ENCODE measurements around the gene SLITRK1.

Gene SLITRK1, protein sequence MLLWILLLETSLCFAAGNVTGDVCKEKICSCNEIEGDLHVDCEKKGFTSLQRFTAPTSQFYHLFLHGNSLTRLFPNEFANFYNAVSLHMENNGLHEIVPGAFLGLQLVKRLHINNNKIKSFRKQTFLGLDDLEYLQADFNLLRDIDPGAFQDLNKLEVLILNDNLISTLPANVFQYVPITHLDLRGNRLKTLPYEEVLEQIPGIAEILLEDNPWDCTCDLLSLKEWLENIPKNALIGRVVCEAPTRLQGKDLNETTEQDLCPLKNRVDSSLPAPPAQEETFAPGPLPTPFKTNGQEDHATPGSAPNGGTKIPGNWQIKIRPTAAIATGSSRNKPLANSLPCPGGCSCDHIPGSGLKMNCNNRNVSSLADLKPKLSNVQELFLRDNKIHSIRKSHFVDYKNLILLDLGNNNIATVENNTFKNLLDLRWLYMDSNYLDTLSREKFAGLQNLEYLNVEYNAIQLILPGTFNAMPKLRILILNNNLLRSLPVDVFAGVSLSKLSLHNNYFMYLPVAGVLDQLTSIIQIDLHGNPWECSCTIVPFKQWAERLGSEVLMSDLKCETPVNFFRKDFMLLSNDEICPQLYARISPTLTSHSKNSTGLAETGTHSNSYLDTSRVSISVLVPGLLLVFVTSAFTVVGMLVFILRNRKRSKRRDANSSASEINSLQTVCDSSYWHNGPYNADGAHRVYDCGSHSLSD

DNA sequence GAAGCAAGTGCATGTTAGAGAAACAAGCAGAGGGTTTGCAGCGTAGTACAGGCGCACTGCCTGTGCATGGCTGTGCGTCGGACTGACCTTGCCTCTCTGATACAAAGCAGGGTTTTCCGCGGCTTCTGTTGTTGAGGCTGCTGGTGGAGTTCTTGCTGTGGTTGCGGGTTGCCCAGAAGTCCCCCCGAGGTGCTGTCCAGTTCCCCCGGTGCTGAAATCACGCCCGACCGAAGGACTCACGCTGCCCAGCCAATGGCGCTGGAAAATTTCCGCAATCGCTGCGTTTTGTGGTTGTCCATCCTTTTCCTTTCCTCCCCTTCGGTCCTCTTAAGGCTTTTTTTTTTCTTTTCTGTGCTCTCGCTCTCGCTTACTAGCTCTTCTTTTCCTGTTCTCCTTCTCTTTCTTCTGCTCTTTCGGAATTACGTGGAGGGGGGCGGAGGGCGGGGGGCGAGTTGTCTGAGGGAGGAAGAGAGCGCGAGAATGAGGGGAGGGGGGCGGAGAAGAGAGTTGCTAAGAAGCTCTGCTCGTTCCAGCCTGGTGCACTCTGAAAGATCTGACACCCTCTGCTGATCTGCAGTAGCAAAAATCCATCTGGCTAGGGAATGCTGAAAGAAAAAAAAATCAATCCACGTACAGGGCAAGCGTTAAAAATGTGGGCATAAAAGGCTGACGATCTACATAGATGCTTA is at the start of gene SLITRK1:
TSS of gene SLITRK1 (minus strand) at position 558 of the 689 bp plus-strand sequence. CDS start 967 bp downstream, outside the sequence.
- Histone ChIP-seq H3K4me3 (no peak within 1 kb of the TSS), H3K27ac (no peak within 1 kb of the TSS)

DNA sequence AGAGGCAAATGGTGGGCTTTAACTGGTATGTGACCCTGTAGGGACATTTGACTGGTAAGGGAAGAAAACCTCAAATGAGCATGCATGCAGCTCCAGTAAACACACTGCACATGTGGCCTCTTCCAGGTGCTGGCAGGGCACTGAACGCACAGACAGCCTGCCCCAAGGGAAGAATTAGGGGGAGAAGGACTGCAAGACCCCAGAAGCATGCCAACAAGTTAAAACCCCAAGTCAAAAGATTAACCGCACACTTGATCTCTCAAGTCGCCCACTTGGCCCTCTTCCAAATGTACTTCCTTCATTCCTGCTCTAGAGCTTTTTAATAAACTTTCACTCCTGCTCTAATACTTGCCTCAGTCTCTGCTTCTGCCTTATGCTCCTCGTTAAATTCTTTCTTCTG is 46.9 kb upstream of the SLITRK1 start:
- H3K27ac ChIP-seq: no peak overlapping the region

DNA sequence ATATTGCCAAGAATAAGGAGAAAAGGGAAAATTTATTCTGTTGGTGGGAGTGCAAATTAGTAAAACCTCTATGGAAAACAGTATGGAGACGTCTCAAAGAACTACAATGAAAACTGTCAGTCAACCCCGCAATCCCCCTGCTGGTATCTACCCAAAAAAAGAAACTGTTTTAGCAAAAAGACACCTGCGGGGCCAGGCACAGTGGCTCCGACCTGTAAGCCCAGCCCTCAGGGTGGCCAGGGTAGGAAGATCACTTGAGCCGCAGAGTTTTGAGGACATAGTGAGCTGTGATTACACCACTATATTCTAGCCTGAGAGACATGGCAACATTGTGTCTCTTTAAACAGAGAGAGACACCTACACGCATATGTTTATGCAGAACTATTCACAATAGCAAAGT is 37.5 kb upstream of the SLITRK1 start:
- no peak overlapping the region for H3K27ac ChIP-seq
- H3K4me3 ChIP-seq: no peak overlapping the region

More for the DNA sequence above, 46.9 kb upstream of the SLITRK1 start:
- H3K4me3 ChIP-seq: no peak overlapping the region

DNA sequence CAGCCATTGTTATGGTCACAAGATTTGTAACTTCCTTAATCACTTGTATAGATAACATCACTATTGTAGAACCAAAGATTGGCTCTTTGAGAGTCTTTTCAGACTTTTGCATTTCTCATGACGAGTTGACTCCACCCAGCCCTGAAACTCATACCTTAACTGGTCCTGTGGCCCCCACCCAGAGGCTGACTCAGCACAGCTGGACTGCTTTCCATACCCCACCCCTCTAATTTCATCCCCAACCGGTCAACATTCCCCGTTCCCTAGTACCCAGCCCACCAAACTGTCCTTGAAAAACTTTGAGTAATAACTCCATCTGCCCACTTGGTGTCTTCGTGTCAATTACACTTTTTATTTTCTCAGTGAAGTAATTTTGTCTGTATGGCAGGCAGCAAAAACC is 32.1 kb upstream of the SLITRK1 start:
- Histone ChIP-seq H3K4me3 (no peak overlapping the region), H3K27ac (no peak overlapping the region)

DNA sequence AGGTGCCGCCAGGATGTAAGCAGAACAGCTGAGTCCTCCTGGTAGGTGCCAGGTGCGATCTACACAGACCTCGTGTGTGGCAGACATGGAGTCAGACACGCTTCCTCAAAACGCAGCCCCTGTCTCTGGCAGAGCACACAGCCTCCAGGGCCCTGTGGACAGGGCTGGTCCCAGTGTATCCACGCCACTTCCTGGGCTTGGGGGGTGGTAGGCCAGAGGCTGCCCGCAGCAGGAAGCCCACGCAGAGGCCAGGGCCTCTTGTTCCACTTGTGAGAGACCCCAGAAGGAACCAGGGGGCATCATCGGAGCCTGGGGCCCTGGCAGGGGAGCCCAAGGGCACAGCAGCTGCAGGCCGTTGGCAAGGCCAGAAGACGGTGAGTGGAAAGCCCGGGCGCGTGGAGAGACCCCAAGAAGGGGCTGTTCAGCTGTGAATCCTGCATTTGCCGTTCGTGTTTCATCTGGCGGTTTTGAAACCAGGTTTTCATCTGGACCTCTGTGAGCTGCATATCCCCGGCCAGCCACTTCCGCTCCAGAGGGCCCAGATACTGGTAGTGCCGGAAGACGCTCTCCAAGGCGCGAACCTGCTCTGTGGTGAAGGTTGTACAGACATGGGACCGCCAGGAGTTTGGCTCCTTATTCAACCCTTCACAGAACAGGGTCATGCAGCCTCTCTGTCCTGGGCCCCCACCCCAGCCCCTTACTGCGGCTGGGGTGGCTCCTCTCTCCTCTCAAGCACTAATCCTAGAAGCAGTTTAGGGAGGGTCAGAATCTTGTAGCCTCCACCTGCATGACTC is 25.1 kb upstream of the SLITRK1 start:
- H3K27ac ChIP-seq: no peak overlapping the region
- no peak overlapping the region for H3K4me3 ChIP-seq

DNA sequence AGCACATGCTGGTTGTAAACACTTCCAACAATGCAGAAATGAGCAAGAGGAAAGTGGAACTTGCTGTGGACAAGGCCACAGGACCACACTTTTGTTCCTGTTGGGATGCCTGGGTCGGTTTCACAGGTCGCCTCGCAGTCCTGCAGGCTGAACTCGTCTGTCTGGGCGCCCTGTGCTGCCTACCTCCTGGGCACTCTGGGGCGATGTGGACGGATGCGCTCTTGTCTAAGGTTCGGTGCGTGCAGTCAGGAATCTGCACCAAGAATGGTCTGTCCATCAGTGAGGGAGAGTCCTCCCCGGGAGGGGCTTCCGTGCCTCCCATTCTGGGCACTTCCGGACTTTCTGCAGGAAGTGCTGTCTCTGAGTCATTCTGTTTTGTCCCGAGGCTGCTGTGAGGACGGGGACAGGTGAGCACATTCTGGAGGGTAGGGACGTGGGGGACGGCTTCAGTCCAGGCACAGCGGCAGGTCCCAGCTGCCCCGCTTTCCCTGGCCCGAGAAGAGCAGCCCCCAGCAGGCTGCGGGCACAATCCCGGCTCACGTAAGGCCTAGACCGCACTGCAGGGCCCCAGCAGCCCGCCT is 24.1 kb upstream of the SLITRK1 start:
- Histone ChIP-seq H3K4me3 (no peak overlapping the region), H3K27ac (no peak overlapping the region)

DNA sequence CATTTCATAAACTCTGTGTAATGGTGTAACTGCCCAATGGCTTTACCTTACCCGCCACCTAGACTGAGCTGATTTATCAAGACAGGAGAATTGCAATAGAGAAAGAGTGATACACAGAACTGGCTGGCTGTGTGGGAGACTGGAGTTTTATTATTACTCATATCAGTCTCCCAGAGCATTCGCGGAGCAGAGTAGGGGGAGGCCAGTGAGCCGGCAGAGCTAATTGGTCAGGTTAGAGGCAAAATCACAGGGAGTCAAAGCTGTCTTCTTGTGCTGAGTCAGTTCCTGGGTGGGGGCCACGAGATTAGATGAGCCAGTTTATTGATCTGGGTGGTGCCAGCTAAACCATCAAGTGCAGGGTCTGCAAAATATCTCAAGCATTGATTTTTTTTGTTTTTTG is 23.4 kb upstream of the SLITRK1 start:
- no peak overlapping the region for H3K27ac ChIP-seq
- no peak overlapping the region for H3K4me3 ChIP-seq

DNA sequence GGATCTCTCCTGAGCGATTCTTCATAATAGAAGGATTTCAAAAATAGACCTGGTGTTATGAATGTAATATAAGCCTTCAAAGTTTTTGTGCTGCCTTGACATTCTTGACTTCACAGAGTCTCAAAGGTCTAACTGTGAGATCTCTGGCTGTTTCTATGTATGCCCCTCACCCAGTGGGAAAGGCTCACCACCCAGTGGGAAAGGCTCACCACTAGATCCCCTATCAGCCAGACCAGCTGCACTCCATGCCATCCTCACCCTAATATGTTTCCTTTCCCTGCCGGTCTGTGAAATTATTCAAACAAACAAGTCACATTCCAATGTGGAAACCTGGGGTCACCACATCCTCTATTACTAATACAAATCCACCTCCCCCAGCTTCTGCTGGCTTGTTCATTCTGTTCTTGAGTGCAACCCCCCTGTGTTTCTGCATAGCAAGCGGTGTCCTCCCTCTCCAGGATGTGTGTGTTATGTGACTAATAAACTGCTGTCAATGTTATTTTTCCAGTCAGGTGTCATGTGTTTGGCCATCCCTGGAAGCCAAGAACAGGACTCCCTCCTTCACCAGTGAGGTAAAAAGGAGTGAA is 13.8 kb upstream of the SLITRK1 start:
- Histone ChIP-seq H3K4me3 (no peak overlapping the region), H3K27ac (no peak overlapping the region)

DNA sequence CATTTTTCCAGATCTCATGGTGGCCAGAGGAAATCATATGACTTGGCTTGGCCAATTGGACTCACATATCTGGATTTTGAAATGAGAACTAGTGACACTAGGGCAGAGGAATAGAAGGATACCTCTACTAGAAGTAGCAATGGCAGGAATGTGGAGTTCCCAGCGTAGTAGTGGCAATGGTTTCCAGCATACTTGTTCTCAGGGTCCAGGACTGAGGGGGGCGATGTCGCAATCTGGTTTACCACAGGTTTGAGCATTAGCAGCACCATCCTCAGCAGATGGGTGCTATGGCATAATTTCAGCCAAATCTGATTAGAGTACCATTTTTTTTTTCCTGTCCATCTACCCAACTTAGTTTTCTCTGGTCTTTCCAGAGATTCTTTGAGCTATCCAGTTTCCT is 8.1 kb upstream of the SLITRK1 start:
- Histone ChIP-seq H3K27ac (no peak overlapping the region), H3K4me3 (no peak overlapping the region)

DNA sequence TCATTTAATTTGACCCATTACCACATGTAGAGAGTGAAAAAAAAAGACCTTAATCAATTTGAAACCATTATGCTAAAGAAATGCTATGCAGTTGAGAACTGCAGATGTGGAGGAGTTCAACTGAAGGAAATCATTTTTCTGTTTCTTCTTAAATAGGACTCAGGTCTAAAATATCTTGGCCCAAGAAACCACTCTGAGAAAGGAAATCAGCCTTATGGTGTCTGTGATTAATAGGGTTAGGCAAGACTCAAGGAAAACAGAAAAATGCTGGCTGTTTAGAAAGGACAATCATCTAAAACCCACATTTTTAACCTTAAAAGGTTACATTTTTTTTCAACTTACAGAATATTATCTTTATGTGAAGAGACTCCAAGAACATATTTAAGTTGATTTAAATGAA is 1.9 kb upstream of the SLITRK1 start:
- Histone ChIP-seq H3K27ac (no peak overlapping the region), H3K4me3 (no peak overlapping the region)

DNA sequence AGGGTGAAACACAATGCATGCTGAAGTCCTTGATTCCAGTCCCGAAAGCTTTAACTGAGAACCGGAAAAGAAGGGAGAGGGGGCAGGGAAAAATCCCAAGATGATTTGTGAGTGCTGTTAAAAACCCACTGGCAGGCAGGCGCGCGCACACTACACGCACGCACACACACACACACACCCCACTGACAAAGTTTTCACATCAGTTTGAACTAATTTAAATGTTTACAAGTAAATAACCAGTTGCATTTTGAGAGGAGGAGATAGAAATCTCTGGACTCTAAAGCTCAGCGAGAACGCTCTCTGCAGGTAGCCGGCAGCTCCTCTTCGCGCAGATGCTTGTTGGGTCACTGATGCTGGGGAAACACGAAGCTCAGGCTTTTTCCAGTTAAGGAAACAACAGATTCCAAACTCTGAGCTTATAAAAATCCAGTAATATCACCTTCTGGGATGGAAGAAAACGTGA is 818 bp upstream of the SLITRK1 start:
- Histone ChIP-seq H3K4me3 (no peak overlapping the region), H3K27ac (no peak overlapping the region)

DNA sequence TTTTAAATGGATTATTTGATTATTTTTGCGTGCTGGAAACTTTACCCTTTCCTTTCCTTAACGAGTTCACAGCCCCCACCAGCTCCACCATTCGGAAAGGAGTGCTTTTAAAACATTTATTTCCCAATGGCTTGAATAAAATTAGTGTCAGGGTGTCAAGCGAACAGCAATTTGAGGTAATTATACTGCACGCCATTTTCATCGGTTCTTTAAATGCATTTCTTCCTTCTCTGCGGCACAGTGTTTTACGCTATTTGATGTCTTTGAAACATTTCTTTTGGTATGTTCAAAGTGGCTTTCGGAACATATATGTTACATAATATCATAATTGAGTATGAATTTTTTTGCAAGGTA is 309 bp upstream of the SLITRK1 start:
- Histone ChIP-seq H3K27ac (no peak overlapping the region), H3K4me3 (no peak overlapping the region)

DNA sequence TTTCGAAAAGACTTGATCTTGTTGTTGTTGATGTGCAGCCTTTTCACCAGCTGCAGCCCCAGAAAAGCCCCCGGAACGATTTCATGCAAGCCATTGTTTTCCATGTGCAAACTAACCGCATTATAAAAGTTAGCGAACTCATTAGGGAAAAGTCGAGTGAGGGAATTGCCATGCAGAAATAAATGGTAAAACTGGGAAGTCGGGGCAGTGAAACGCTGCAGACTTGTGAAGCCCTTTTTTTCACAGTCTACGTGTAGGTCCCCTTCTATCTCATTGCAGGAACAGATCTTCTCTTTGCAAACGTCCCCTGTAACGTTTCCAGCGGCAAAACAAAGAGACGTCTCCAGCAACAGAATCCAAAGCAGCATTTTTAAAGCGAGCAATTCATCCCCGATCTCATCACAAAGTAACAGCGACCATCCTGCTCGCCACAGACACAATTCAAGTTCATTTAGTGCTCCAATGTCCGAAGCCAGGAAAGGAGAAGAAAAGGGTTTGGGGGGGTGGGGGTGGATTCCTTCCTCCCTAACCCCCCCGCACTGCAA is 1.1 kb downstream of the SLITRK1 start:
- no peak overlapping the region for H3K27ac ChIP-seq
- H3K4me3 ChIP-seq: no peak overlapping the region

DNA sequence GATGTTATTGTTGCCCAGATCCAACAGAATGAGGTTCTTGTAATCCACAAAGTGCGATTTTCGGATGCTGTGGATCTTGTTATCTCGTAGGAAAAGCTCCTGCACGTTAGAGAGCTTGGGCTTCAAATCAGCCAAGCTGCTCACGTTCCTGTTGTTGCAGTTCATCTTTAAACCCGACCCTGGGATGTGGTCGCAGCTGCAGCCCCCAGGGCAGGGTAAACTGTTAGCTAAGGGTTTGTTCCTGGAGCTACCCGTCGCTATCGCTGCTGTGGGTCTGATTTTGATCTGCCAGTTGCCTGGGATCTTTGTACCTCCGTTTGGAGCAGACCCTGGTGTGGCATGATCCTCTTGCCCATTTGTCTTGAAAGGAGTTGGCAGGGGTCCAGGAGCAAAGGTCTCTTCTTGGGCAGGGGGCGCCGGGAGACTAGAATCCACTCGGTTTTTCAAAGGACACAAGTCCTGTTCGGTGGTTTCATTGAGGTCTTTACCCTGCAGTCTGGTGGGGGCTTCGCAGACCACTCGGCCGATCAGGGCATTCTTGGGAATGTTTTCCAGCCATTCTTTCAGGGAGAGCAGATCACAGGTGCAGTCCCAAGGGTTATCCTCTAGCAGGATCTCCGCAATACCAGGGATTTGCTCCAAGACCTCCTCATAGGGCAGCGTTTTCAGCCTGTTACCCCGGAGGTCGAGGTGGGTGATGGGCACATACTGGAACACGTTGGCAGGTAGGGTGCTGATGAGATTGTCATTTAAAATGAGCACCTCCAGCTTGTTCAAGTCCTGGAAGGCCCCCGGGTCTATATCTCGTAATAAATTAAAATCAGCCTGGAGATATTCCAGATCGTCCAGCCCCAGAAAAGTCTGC is 1.8 kb downstream of the SLITRK1 start:
- H3K27ac ChIP-seq: no peak overlapping the region
- H3K4me3 ChIP-seq: no peak overlapping the region

DNA sequence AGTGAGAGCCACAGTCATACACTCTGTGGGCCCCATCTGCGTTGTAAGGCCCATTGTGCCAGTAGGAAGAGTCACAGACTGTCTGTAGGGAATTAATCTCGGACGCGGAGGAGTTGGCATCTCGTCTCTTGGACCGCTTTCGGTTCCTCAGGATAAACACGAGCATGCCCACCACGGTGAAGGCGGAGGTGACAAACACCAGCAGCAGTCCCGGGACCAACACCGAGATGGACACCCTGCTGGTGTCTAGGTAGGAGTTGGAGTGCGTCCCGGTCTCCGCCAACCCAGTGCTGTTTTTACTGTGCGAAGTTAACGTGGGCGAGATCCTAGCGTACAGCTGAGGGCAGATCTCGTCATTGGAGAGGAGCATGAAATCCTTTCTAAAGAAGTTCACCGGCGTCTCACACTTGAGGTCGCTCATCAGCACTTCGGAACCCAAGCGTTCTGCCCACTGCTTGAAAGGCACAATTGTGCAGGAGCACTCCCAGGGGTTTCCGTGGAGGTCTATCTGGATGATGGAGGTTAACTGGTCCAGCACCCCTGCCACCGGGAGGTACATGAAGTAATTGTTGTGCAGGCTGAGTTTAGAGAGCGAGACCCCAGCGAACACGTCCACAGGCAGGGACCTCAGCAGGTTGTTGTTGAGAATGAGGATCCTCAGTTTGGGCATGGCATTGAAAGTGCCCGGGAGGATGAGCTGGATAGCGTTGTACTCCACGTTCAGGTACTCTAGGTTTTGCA is 2.7 kb downstream of the SLITRK1 start:
- Histone ChIP-seq H3K27ac (no peak overlapping the region), H3K4me3 (peak overlapping the region in 1 of 7 experiments; percentile 19)

DNA sequence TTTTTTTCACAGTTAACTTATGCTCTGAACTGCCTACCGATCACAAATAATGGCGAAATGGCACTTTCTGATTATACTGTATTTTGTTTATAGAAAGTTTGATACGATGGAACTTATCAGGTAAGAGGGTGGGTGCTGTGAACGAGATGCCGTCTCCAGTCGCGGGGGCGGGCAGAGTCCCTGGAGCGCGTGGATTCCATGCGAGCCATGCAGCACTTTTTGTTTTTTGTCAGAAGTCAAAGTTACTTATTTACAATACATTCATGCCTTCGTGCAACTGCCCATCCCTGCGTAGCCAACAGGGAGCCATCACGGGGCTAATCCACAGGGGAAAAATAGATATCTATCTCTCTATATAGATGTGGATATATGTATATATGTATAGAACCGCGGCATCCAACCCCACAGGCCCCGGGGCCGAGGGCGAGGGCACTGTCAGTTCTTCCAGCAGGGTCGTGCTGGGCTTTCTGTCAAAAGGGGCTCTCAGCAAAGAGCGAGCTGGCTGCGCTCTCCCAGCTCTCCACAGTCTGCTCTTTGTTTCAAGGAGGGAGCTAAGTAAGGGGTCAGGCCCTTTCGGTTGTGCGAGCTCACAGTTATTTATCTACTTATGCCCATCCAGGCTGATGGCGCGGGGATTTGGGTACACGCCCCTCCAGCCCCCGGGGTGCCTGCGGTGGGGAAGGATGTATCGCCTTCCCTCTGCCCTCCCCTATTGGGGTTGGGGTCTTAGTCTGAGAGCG is 3.4 kb downstream of the SLITRK1 start:
- H3K27ac ChIP-seq: no peak overlapping the region

More for the DNA sequence above, 3.4 kb downstream of the SLITRK1 start:
- peak overlapping the region in 1 of 7 experiments; percentile 19 for H3K4me3 ChIP-seq
